Measurements from ENCODE around the gene BCAS3.
"Not testable (repeated sequence)": the region's sequence is repeated elsewhere in the genome, so short reads cannot be mapped to it uniquely, and the experiment has no call there.

Gene BCAS3

GRCh38 chr17:61340431-61341209, 663.0 kb downstream of the BCAS3 start:
- DNase-seq (ENCODE audit: low spot score), result no peak

GRCh38 chr17:61343576-61343975, 665.9 kb downstream of the BCAS3 start:
- no peak for DNase-seq (ENCODE audit: low spot score)

GRCh38 chr17:61345061-61345460, 667.4 kb downstream of the BCAS3 start:
- no peak for DNase-seq (ENCODE audit: low spot score)

- DNase-seq (ENCODE audit: low spot score), result no peak
Observed at GRCh38 chr17:61345825-61346666, 668.4 kb downstream of the BCAS3 start.

GRCh38 chr17:61349350-61349749, 671.7 kb downstream of the BCAS3 start:
- DNase-seq (ENCODE audit: low spot score), result no peak

GRCh38 chr17:61351745-61352407, 674.2 kb downstream of the BCAS3 start:
- DNase-seq (ENCODE audit: low spot score), result no peak

GRCh38 chr17:61352408-61352770, 674.7 kb downstream of the BCAS3 start:
- DNase-seq (ENCODE audit: low spot score), result no peak

- no peak for DNase-seq (ENCODE audit: low spot score)
Observed at GRCh38 chr17:61352781-61353491, 675.3 kb downstream of the BCAS3 start.

- DNase-seq (ENCODE audit: low spot score), result no peak
Observed at GRCh38 chr17:61353615-61354014, 676.0 kb downstream of the BCAS3 start.

- no peak for DNase-seq (ENCODE audit: low spot score)
Observed at GRCh38 chr17:61354895-61355874, 677.5 kb downstream of the BCAS3 start.

- not testable (repeated sequence) for DNase-seq (ENCODE audit: low spot score)
Observed at GRCh38 chr17:61357061-61357460, 679.4 kb downstream of the BCAS3 start.

- not testable (repeated sequence) for DNase-seq (ENCODE audit: low spot score)
Observed at GRCh38 chr17:61359513-61359912, 681.9 kb downstream of the BCAS3 start.

- no peak for DNase-seq (ENCODE audit: low spot score)
Observed at GRCh38 chr17:61360318-61360943, 682.8 kb downstream of the BCAS3 start.

- peak; percentile 68 for DNase-seq (ENCODE audit: low spot score)
Observed at GRCh38 chr17:61361084-61361483, 683.4 kb downstream of the BCAS3 start.

- no peak for DNase-seq (ENCODE audit: low spot score)
Observed at GRCh38 chr17:61362396-61362795, 684.7 kb downstream of the BCAS3 start.

- DNase-seq (ENCODE audit: low spot score), result no peak
Observed at GRCh38 chr17:61362852-61363600, 685.4 kb downstream of the BCAS3 start.

- DNase-seq (ENCODE audit: low spot score), result no peak
Observed at GRCh38 chr17:61363601-61364462, 686.2 kb downstream of the BCAS3 start.

- DNase-seq (ENCODE audit: low spot score), result no peak
Observed at GRCh38 chr17:61364463-61364846, 686.8 kb downstream of the BCAS3 start.

All from AG08396 (cell line).